WTC11 (cell line): ENCODE results near the gene TMEM86A. TPM values are rescaled to one million over a fixed set of nuclear protein-coding genes. Genes with fewer than 3 reads are reported as not detected.

ENCODE experiments used
- ATAC-seq: fragments of 200-7000 bp; cut with Tn5 transposase; 2 replicates; pipeline ENCODE4 v1.10.0; 2021; ENCODE audit warnings: mild to moderate bottlenecking, moderate library complexity
- CTCF ChIA-PET: fragments of 300-600 bp; sonication (Branson Sonifier 250); formaldehyde crosslinking; loops from one replicate; lab custom pipeline; 2021; ENCODE audit warnings: antibody characterized with exemption; lab: Charles Lee
- POLR2A ChIA-PET: fragments of 350-600 bp; sonication (Branson Sonifier 250); formaldehyde crosslinking; loops from one replicate; lab custom pipeline; 2021; ENCODE audit warnings: antibody characterized with exemption; lab: Charles Lee
- DNase-seq: peaks from one replicate; pipeline ENCODE4 v3.0.0; 2021; ENCODE audit warnings: low spot score
- H3K27ac Mint-ChIP-seq: 2 replicates; pipeline ENCODE4 v1.8.0; 2021; ENCODE audit warnings: mixed read lengths
- H3K27me3 Mint-ChIP-seq: 2 replicates; pipeline ENCODE4 v1.8.0; 2021; ENCODE audit warnings: low read depth, mild to moderate bottlenecking, moderate library complexity, mixed read lengths
- H3K36me3 Mint-ChIP-seq: 2 replicates; pipeline ENCODE4 v1.8.0; 2021; ENCODE audit warnings: mixed read lengths
- H3K4me1 Mint-ChIP-seq: 2 replicates; pipeline ENCODE4 v1.8.0; 2022; ENCODE audit warnings: mixed read lengths
- H3K4me3 Mint-ChIP-seq: 2 replicates; pipeline ENCODE4 v1.8.0; 2021; ENCODE audit warnings: mild to moderate bottlenecking, moderate library complexity, mixed read lengths
- H3K9me3 Mint-ChIP-seq: 2 replicates; pipeline ENCODE4 v1.8.0; 2021; ENCODE audit warnings: mixed read lengths
- CBFB ChIP-seq: sonication (generic); formaldehyde crosslinking; IDR thresholded peaks from 2 replicates; pipeline ENCODE4 v1.8.1; 2022; ENCODE audit warnings: mild to moderate bottlenecking, low read depth, missing genetic modification reagents
- E2F4 ChIP-seq: sonication (generic); formaldehyde crosslinking; IDR thresholded peaks from 2 replicates; pipeline ENCODE4 v1.8.1; 2022; ENCODE audit warnings: low read depth, mild to moderate bottlenecking, moderate library complexity, missing genetic modification reagents, borderline replicate concordance
- ELF4 ChIP-seq: sonication (generic); formaldehyde crosslinking; IDR thresholded peaks from 2 replicates; pipeline ENCODE4 v1.8.1; 2022; ENCODE audit warnings: low read depth, mild to moderate bottlenecking, moderate library complexity, missing genetic modification reagents
- NFATC4 ChIP-seq: fragments of 250-450 bp; sonication (Bioruptor Pico); IDR thresholded peaks from 2 replicates; pipeline ENCODE4 v1.9.0; 2021; ENCODE audit warnings: mild to moderate bottlenecking
- NFE2L1 ChIP-seq: sonication (generic); formaldehyde crosslinking; IDR thresholded peaks from 2 replicates; pipeline ENCODE4 v1.8.1; 2023; ENCODE audit warnings: missing genetic modification reagents
- NFYB ChIP-seq: sonication (generic); formaldehyde crosslinking; conservative IDR thresholded peaks from 2 replicates; pipeline ENCODE4 v1.8.0; 2022; ENCODE audit warnings: low read depth, missing genetic modification reagents
- NR3C1 ChIP-seq: sonication (generic); formaldehyde crosslinking; conservative IDR thresholded peaks from 2 replicates; pipeline ENCODE4 v1.8.1; 2023; ENCODE audit warnings: low read depth, mild to moderate bottlenecking, missing genetic modification reagents
- OVOL2 ChIP-seq: fragments of 250-450 bp; sonication (Bioruptor Pico); IDR thresholded peaks from 2 replicates; pipeline ENCODE4 v1.9.0; 2021; ENCODE audit warnings: mild to moderate bottlenecking, borderline replicate concordance
- SMAD4 ChIP-seq: sonication (generic); formaldehyde crosslinking; IDR thresholded peaks from 2 replicates; pipeline ENCODE4 v1.8.0; 2022; ENCODE audit warnings: mild to moderate bottlenecking, missing genetic modification reagents
- ZBTB43 ChIP-seq: sonication (generic); formaldehyde crosslinking; IDR thresholded peaks from 2 replicates; pipeline ENCODE4 v1.8.1; 2023; ENCODE audit warnings: mild to moderate bottlenecking, missing genetic modification reagents
- ZMAT4 ChIP-seq: fragments of 250-450 bp; sonication (Bioruptor Pico); IDR thresholded peaks from 2 replicates; pipeline ENCODE4 v1.9.0; 2021; ENCODE audit warnings: mild to moderate bottlenecking
- ZNF138 ChIP-seq: sonication (generic); formaldehyde crosslinking; conservative IDR thresholded peaks from 2 replicates; pipeline ENCODE4 v1.8.1; 2022; ENCODE audit warnings: mild to moderate bottlenecking, moderate library complexity, missing genetic modification reagents
- ZNF281 ChIP-seq: sonication (generic); formaldehyde crosslinking; IDR thresholded peaks from 2 replicates; pipeline ENCODE4 v1.8.0; 2023; ENCODE audit warnings: mild to moderate bottlenecking, missing genetic modification reagents
- ZNF396 ChIP-seq: fragments of 250-450 bp; sonication (Bioruptor Pico); IDR thresholded peaks from 2 replicates; pipeline ENCODE4 v1.8.0; 2021; ENCODE audit warnings: mild to moderate bottlenecking, moderate library complexity, borderline replicate concordance
- ZNF512 ChIP-seq: sonication (generic); formaldehyde crosslinking; IDR thresholded peaks from 2 replicates; pipeline ENCODE4 v1.8.1; 2022; ENCODE audit warnings: missing genetic modification reagents, borderline replicate concordance
- total RNA-seq: library from RNA; stranded (reverse); gene quantifications from 3 replicates; pipeline ENCODE4 v1.2.3, GENCODE V29; 2021

TMEM86A gene
- total RNA-seq, 1 experiment from 2014 or later, result 1.7 TPM

- no peak for ATAC-seq
- Mint-ChIP-seq H3K27me3 (peaks cover 80% of the 10 kb centered on the region), H3K9me3 (no peaks in the 10 kb centered on the region), H3K27ac (no peak overlapping the region), H3K4me1 (peaks cover 17% of the 10 kb centered on the region), H3K36me3 (no peaks in the 10 kb centered on the region), H3K4me3 (no peak overlapping the region)
- DNase-seq, result no peak
- ChIA-PET CTCF (interaction anchor here (2.0 kb wide), 1 partner anchor 20 kb away, joined by 6 read pairs; no protein-coding TSS in a partner anchor), POLR2A (interaction anchor here (0.6 kb wide), 1 partner anchor 1346 kb away, joined by 5 read pairs; no protein-coding TSS in a partner anchor)
- no peak for TF ChIP-seq E2F4
- no peak for TF ChIP-seq SMAD4
- TF ChIP-seq ZBTB43, result no peak
- no peak for TF ChIP-seq CBFB (CRISPR knock-in tag)
- no peak for TF ChIP-seq ZNF281
- no peak for TF ChIP-seq NFATC4 (CRISPR knock-in tag)
- no peak for TF ChIP-seq OVOL2 (CRISPR knock-in tag)
- no peak for TF ChIP-seq ZMAT4
- no peak for TF ChIP-seq ZNF512 (CRISPR knock-in tag)
- no peak for TF ChIP-seq NFE2L1 (CRISPR knock-in tag)
Measured at GRCh38 chr11:18701614-18702216, 3.1 kb downstream of the TMEM86A start.

GRCh38 chr11:18703001-18703763, 4.6 kb downstream of the TMEM86A start:
- POLR2A ChIA-PET, result no interaction called here

GRCh38 chr11:18704045-18704645, 5.6 kb downstream of the TMEM86A start:
- TF ChIP-seq NR3C1 (CRISPR knock-in tag), result no peak
- TF ChIP-seq ZNF138, result no peak
- no peak for TF ChIP-seq ZNF396 (CRISPR knock-in tag)
- no peak for TF ChIP-seq NFE2L1 (CRISPR knock-in tag)
- TF ChIP-seq ZMAT4, result no peak
- TF ChIP-seq NFYB, result no peak
- peak overlapping the region; percentile 33; the same call in 1 of the 2 replicates for H3K4me3 Mint-ChIP-seq
- CTCF ChIA-PET, result interaction anchor here (0.9 to 1.7 kb wide), 3 partner anchors 18 to 60 kb away, joined by 3 to 10 read pairs (median 6); no protein-coding TSS in a partner anchor
- H3K27ac Mint-ChIP-seq, result no peak overlapping the region
- ATAC-seq, result no peak
- H3K4me1 Mint-ChIP-seq, result peaks cover 16% of the 10 kb centered on the region
- H3K9me3 Mint-ChIP-seq, result no peaks in the 10 kb centered on the region
- peaks cover 85% of the 10 kb centered on the region for H3K27me3 Mint-ChIP-seq
- no peaks in the 10 kb centered on the region for H3K36me3 Mint-ChIP-seq
- DNase-seq, result no peak
- POLR2A ChIA-PET, result no interaction called here

More at GRCh38 chr11:18703001-18703763, 4.6 kb downstream of the TMEM86A start:
- Mint-ChIP-seq H3K36me3 (no peaks in the 10 kb centered on the region), H3K4me3 (no peak overlapping the region), H3K9me3 (no peaks in the 10 kb centered on the region), H3K27me3 (peaks cover 78% of the 10 kb centered on the region), H3K4me1 (peaks cover 17% of the 10 kb centered on the region), H3K27ac (no peak overlapping the region)
- TF ChIP-seq ELF4 (CRISPR knock-in tag), result no peak
- no peak for ATAC-seq
- CTCF ChIA-PET, result interaction anchor here (1.7 to 2.0 kb wide), 2 partner anchors 19 kb away, joined by 6 to 10 read pairs; no protein-coding TSS in a partner anchor
- DNase-seq, result no peak
